ENCODE data around the gene RFX2.

GRCh38 chr19:6099033-6099432 is 11.3 kb downstream of the RFX2 start:
- TF ChIP-seq, protein P1, sequence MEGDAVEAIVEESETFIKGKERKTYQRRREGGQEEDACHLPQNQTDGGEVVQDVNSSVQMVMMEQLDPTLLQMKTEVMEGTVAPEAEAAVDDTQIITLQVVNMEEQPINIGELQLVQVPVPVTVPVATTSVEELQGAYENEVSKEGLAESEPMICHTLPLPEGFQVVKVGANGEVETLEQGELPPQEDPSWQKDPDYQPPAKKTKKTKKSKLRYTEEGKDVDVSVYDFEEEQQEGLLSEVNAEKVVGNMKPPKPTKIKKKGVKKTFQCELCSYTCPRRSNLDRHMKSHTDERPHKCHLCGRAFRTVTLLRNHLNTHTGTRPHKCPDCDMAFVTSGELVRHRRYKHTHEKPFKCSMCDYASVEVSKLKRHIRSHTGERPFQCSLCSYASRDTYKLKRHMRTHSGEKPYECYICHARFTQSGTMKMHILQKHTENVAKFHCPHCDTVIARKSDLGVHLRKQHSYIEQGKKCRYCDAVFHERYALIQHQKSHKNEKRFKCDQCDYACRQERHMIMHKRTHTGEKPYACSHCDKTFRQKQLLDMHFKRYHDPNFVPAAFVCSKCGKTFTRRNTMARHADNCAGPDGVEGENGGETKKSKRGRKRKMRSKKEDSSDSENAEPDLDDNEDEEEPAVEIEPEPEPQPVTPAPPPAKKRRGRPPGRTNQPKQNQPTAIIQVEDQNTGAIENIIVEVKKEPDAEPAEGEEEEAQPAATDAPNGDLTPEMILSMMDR (IDR thresholded peaks at IDR 0.05): no peak
- TF ChIP-seq POLR2A (IDR thresholded peaks at IDR 0.05) (no peak), POLR2AphosphoS5 (IDR thresholded peaks at IDR 0.05) (peak in 1 of 4 donors; percentile 12)
